PC-9 (cell line): ENCODE data around the gene HECTD1.

Experiments used
- CTCF ChIP-seq: fragments of 200-600 bp; sonication (generic); conservative IDR thresholded peaks from 2 replicates; pipeline ENCODE4 v1.6.1; 2017; ENCODE audit warnings: mixed run types, antibody characterized with exemption, mild to moderate bottlenecking, moderate library complexity
- EZH2 ChIP-seq: fragments of 200-600 bp; sonication (generic); IDR thresholded peaks from 2 replicates; pipeline ENCODE4 v1.8.0; 2017; ENCODE audit warnings: antibody characterized with exemption, low read depth

GRCh38 chr14:31188744-31189143 is 18.8 kb downstream of the HECTD1 start:
- TF ChIP-seq CTCF (no peak), EZH2 (no peak)
